Astrocyte of the spinal cord (primary cell): ENCODE data around the gene KRT23.

ENCODE experiments used
- DNase-seq: peaks from one replicate; pipeline ENCODE4 v3.0.0; 2011; ENCODE audit warnings: low read depth, low spot score
- H3K4me3 ChIP-seq: 2 replicates; pipeline ENCODE4 v1.5.1; 2011; ENCODE audit warnings: low read depth, mild to moderate bottlenecking, low read length, moderate library complexity
- in situ Hi-C: cut with HindIII; loops from 2 replicates; pipeline ENCODE4 v1.10.0; 2017; ENCODE audit warnings: low sequenced_read_pairs
- TF ChIP-seq, protein P1 (sequence below): IDR thresholded peaks from 2 replicates; pipeline ENCODE4 v1.5.1; 2012; ENCODE audit warnings: low read depth, mild to moderate bottlenecking, low read length, inconsistent platforms

Gene KRT23

DNA sequence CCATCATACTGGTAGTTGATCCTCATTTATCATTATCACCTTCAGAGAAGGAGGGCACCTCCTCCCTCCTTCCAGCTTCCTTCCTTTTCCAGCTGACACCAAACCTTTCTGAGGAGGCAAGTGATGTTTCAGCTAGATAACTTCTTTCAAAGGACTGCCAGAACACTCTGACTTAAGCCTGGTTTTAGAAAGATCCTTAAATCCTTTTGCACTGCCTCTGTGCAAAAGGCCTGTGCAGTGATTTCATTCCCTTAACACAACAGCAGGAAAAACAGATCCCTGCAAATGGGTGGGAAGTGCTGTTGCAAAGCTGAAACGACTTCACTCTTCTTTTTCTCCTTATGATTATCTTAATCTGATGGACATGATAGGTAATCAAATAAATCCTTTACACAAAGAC lies 7.1 kb upstream of the KRT23 start:
- TF ChIP-seq, protein P1, sequence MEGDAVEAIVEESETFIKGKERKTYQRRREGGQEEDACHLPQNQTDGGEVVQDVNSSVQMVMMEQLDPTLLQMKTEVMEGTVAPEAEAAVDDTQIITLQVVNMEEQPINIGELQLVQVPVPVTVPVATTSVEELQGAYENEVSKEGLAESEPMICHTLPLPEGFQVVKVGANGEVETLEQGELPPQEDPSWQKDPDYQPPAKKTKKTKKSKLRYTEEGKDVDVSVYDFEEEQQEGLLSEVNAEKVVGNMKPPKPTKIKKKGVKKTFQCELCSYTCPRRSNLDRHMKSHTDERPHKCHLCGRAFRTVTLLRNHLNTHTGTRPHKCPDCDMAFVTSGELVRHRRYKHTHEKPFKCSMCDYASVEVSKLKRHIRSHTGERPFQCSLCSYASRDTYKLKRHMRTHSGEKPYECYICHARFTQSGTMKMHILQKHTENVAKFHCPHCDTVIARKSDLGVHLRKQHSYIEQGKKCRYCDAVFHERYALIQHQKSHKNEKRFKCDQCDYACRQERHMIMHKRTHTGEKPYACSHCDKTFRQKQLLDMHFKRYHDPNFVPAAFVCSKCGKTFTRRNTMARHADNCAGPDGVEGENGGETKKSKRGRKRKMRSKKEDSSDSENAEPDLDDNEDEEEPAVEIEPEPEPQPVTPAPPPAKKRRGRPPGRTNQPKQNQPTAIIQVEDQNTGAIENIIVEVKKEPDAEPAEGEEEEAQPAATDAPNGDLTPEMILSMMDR: no peak
- in situ Hi-C loops: no loop called here
- H3K4me3 ChIP-seq: no peak overlapping the region
- no peak for DNase-seq

DNA sequence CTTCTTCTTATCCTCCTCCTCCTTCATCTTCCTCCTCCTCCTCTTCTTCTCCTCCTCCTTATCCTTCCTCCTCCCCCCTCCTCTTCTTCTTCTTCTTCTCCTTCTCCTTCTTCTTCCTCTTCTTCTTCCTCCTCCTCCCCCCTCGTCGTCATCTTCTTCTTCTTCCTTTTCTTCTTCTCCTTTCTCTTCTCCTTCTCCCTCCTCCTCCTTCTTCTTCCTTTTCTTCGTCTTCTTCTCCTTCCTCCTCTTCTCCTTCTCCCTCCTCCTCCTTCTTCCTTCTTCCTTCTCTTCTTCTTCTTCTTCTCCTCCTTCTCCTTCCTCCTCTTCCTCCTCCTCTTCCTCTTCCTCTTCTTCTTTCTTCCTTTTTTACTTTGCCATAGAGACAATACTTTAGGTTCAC lies 5.1 kb upstream of the KRT23 start:
- in situ Hi-C loops: no loop called here
- TF ChIP-seq, protein P1: no peak
- H3K4me3 ChIP-seq: no peak overlapping the region
- DNase-seq: no peak

DNA sequence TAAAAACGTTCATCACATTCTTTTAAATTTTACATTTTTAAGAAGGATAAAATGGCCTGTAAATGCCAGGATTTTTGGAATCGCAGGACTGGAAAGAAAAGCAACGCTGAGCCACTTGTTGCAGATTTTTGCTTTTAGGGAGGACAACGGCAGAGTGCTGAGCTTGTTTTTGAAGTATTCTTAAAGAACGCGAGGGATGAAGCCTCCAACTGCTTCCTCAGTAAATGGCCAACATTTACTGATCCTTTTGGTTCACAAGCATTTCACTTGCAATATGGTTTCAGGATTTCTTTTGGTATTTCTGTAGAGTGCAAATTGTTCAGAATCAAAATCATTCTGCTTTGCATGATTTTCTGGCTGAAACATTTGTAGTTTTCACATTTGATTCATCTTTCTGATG lies 2.8 kb upstream of the KRT23 start:
- TF ChIP-seq, protein P1: no peak
- in situ Hi-C loops: no loop called here
- DNase-seq: no peak

DNA sequence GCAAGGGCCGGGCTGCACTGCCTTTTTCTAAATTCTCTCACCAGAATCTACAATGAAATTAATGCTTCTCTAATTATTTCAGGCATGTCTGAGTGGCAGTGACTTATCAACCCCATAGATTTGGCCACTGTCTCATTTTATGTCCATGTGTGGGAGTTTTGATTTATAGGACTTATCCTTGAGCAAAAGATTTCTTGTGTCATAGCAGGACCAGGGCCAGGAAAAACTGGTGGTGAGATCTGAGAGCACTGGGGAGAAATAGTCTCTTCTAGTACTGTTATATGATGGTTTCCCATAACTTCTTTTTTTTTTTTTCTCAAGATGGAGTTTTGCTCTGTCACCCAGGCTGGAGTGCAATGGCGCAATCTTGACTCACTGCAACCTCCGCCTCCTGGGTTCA lies 1.5 kb upstream of the KRT23 start:
- in situ Hi-C loops: no loop called here
- TF ChIP-seq, protein P1: no peak
- DNase-seq: no peak
- no peak overlapping the region for H3K4me3 ChIP-seq

More for the DNA sequence above, 2.8 kb upstream of the KRT23 start:
- H3K4me3 ChIP-seq: no peak overlapping the region

DNA sequence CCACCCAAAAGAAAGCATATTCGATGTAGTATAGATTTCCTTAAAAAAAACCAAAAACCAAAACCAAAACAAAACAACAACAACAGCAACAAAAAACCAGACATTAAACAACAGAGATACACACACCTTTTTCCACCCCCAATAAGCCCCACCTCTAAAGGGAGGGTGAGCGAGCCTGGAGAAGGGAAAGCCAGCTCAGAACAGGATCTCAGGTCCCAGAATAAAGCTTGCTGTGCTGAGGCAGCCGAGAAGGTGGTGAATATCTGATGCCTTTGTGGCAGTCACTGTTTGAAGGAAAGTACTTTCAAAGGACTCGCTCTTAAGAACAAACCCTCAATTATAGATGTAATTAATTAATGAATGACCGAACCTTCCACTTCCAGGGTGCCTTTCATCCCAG lies 470 bp downstream of the KRT23 start:
- no peak overlapping the region for H3K4me3 ChIP-seq

DNA sequence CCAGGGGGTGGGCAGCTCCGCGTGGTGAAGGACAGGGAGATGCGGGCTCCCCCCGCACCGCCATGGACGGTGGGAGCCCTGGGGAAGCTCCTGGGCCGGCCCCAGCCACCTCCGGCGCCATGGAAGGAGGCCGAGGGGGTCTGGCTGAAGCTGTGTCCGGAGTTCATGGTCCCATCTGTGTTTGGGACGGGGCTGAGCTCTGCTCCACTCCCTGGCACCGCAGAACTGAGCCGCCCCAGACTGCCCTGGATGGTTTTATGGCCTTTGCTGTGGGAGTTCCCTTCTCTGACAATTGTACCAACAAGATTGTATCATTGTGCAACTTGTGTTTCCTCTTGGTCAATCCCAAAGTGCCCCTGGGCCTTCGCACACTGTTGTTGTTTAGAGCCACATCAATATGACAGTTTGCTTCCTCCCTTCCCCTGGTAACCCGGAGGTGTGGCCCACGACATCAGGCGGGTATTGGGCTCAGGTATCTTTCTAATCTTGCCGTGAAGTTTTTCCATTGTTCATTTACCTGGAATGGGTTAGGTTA lies 942 bp downstream of the KRT23 start:
- DNase-seq: no peak
- TF ChIP-seq, protein P1: no peak
- in situ Hi-C loops: no loop called here
- no peak overlapping the region for H3K4me3 ChIP-seq

More for the DNA sequence above, 470 bp downstream of the KRT23 start:
- no peak for DNase-seq
- TF ChIP-seq, protein P1: no peak
- in situ Hi-C loops: no loop called here

DNA sequence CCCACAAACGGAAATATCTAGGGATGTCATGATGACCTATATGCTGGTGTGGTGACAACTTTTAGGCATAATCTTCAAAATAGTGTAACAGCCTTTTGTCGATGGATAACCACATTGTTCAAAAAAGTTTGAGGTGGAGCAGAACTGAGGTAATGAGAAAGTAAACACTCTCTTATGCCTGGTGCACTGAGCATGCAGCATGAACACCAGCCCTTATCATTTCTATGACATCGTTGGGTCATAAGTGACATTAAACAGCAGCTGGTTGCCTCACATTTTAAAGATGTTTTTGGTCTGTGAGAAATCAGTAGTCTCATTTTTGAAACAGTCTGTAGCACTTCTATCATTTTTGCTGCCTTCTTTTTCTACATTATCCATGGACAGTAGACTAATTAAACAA lies 1.8 kb downstream of the KRT23 start:
- in situ Hi-C loops: no loop called here
- TF ChIP-seq, protein P1: no peak
- DNase-seq: no peak
- no peak overlapping the region for H3K4me3 ChIP-seq
